Measurements from ENCODE around the gene CGRRF1.

Gene CGRRF1

DNA sequence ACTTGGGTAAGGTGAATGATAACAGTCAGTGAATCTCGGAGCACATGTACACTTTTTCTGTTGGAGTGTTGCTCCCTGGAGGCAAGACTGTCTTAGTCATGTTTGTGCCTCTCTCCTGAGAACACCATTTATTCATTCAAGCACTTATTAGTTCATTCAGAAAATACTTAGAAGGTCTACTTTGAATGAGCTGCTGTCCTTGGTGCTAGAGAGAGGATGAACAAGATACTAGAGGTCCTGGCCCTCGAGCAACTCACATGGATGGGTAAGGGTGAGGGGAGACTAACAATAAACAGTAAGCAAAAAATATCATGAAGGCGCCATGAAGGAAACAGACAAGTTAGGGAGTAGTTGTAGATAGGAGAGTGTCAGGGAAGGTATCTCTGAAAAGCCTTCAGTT is 40.2 kb downstream of the CGRRF1 start:
- in situ Hi-C loops (cut with MboI; ENCODE audit: low pct_unique_long_range_greater_than_20kb, low sequenced_read_pairs, unreplicated experiment): loop anchor here (10.0 kb wide), 1 partner anchor 225 kb away; no protein-coding TSS in a partner anchor
- DNase-seq (ENCODE audit: low spot score): no peak
- TF ChIP-seq, protein P1, sequence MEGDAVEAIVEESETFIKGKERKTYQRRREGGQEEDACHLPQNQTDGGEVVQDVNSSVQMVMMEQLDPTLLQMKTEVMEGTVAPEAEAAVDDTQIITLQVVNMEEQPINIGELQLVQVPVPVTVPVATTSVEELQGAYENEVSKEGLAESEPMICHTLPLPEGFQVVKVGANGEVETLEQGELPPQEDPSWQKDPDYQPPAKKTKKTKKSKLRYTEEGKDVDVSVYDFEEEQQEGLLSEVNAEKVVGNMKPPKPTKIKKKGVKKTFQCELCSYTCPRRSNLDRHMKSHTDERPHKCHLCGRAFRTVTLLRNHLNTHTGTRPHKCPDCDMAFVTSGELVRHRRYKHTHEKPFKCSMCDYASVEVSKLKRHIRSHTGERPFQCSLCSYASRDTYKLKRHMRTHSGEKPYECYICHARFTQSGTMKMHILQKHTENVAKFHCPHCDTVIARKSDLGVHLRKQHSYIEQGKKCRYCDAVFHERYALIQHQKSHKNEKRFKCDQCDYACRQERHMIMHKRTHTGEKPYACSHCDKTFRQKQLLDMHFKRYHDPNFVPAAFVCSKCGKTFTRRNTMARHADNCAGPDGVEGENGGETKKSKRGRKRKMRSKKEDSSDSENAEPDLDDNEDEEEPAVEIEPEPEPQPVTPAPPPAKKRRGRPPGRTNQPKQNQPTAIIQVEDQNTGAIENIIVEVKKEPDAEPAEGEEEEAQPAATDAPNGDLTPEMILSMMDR (IDR thresholded peaks at IDR 0.05; ENCODE audit: extremely low read depth, insufficient read depth, missing control alignments): no peak

DNA sequence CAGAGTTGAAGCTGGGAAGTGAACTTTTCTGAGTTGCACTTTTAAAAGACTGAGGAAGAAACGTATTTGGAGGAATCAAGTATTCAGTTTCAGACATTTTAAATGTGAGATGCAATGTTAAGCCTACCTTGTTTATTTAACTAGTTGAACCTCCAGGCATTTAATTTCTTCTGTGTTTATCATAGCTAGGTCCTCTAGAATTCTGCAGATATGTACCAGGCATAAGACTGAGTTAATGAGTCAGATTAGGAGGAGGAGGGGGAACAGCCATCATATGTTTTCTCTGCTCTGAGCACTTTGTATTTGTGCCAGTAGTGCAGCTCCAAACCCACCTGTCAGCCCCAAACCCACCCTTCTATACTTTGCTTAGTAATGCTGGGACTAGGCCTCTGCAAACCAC is 40.8 kb downstream of the CGRRF1 start:
- no peak for DNase-seq (ENCODE audit: low spot score)
- in situ Hi-C loops (cut with MboI; ENCODE audit: low pct_unique_long_range_greater_than_20kb, low sequenced_read_pairs, unreplicated experiment): loop anchor here (10.0 kb wide), 1 partner anchor 224 kb away; no protein-coding TSS in a partner anchor
- TF ChIP-seq, protein P1 (IDR thresholded peaks at IDR 0.05; ENCODE audit: extremely low read depth, insufficient read depth, missing control alignments): no peak

DNA sequence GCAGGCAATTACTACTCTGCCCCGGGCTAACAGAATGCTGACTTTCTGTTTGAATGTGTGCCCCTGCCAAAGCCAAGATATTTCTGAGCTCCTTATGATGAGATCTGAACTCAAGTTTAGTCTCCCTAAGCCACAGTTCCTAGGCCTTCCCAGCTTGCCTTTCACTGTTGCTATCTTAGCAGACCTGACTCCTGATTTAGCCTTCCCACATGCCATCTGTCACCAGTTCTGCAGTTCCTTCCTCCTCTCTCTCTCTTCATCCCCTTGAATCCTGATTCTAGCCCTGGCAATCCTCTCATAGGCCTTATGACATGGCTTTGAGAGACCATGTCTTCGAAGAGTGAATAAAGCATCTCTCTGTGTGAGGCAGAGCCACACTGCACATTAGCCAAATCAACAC is 44.7 kb downstream of the CGRRF1 start:
- DNase-seq (ENCODE audit: low spot score): no peak
- in situ Hi-C loops (cut with MboI; ENCODE audit: low pct_unique_long_range_greater_than_20kb, low sequenced_read_pairs, unreplicated experiment): loop anchor here (10.0 kb wide), 1 partner anchor 220 kb away; no protein-coding TSS in a partner anchor
- TF ChIP-seq, protein P1 (IDR thresholded peaks at IDR 0.05; ENCODE audit: extremely low read depth, insufficient read depth, missing control alignments): no peak

DNA sequence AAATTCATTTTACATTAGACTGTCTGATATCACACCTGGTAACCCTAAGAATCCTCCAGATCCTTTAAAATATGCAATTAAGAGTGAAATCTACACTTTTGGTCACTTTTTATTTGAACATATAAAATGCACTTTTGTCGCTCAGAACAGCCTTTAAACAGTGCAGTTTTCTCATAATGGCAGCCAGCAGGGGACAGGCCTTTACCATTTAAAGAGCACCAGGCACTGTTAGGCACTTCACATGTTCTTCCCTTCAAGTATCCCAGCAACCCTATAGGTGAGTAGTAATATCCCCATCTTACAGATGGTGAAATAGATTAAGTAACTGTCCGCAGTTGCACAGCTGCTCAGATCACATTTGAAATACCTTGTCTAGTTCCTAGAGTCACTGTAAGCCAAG is 45.9 kb downstream of the CGRRF1 start:
- in situ Hi-C loops (cut with MboI; ENCODE audit: low pct_unique_long_range_greater_than_20kb, low sequenced_read_pairs, unreplicated experiment): loop anchor here (10.0 kb wide), 1 partner anchor 219 kb away; no protein-coding TSS in a partner anchor
- TF ChIP-seq, protein P1 (IDR thresholded peaks at IDR 0.05; ENCODE audit: extremely low read depth, insufficient read depth, missing control alignments): no peak
- no peak for DNase-seq (ENCODE audit: low spot score)

DNA sequence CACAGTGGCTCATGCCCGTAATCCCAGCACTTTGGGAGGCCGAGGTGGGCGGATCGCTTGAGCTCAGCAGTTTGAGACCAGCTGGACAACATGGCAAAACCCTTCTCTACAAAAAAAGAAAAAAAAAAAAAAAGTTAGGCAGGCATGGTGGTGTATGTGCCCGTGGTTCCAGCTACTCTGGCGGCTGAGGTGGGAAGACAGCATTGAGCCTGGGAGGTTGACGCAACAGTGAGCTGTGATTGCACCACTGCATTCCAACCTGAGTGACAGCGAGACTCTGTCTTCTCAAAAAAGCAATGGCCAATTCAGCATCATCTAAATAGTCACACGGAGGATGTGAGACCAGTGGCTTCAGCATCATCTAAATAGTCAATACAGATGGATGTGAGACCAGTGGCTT is 46.8 kb downstream of the CGRRF1 start:
- in situ Hi-C loops (cut with MboI; ENCODE audit: low pct_unique_long_range_greater_than_20kb, low sequenced_read_pairs, unreplicated experiment): loop anchor here (10.0 kb wide), 1 partner anchor 218 kb away; no protein-coding TSS in a partner anchor
- TF ChIP-seq, protein P1 (IDR thresholded peaks at IDR 0.05; ENCODE audit: extremely low read depth, insufficient read depth, missing control alignments): no peak

DNA sequence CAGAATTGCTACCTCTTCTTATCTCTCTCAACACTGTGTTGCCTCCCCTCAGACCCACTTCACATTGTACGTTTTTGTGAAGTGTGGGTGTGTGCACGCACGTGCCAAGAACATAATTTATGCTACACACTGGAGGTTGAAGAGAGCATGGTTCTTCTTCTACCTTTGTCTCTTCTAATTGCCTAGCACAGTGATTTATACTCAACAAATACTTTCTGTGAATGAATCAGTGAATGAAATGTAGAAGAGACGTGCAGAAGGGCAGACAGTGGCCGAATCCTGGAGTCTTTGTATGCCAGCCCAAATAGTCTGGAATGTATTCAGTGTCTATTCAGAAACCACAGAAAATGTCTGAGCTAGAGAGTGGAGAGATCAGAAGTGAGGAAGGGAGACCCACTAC is 52.6 kb downstream of the CGRRF1 start:
- in situ Hi-C loops (cut with MboI; ENCODE audit: low pct_unique_long_range_greater_than_20kb, low sequenced_read_pairs, unreplicated experiment): no loop called here
- TF ChIP-seq, protein P1 (IDR thresholded peaks at IDR 0.05; ENCODE audit: extremely low read depth, insufficient read depth, missing control alignments): no peak
- no peak for DNase-seq (ENCODE audit: low spot score)

More for the DNA sequence above, 46.8 kb downstream of the CGRRF1 start:
- DNase-seq (ENCODE audit: low spot score): no peak
